ENCODE measurements around the gene ZNF804A. TPM values are rescaled to one million over a fixed set of nuclear protein-coding genes. Genes with fewer than 3 reads are reported as not detected.

Gene ZNF804A
- total and polyA plus RNA-seq, 2 of the 4 experiments (the other 2 are of a cell fraction), result 2.2 to 2.7 TPM

- no peak overlapping the region for H2AK5ac ChIP-seq (ENCODE audit: low read depth, low read length)
- H3K9ac ChIP-seq (ENCODE audit: low read depth, low read length), result no peak overlapping the region
- no peak overlapping the region for H2BK5ac ChIP-seq (ENCODE audit: low read depth, low read length, poor library complexity, severe bottlenecking)
- no peak overlapping the region for H3K27ac ChIP-seq (ENCODE audit: insufficient read depth, low read length)
- no peaks in the 10 kb centered on the region for H4K20me1 ChIP-seq (ENCODE audit: insufficient read depth, low read length)
- no peaks in the 10 kb centered on the region for H3K4me1 ChIP-seq (ENCODE audit: control insufficient read depth, insufficient read depth, low read length)
- no peak overlapping the region for H2BK15ac ChIP-seq (ENCODE audit: low read depth, low read length)
- no peak overlapping the region for H3K14ac ChIP-seq (replicated peaks; ENCODE audit: low read depth, low read length)
- ChIA-PET CTCF (no interaction called here), POLR2A (ENCODE audit: unreplicated experiment) (no interaction called here)
- no peak overlapping the region for H3K4me2 ChIP-seq (ENCODE audit: low read depth, low read length)
- no peaks in the 10 kb centered on the region for H3K9me1 ChIP-seq (ENCODE audit: insufficient read depth, low read length)
- no peak overlapping the region for H3K56ac ChIP-seq (ENCODE audit: extremely low read depth, insufficient read depth, low read length)
- ATAC-seq (ENCODE audit: low read depth), result no peak
- no peak overlapping the region for H3K4me3 ChIP-seq (ENCODE audit: insufficient read depth, low read depth, low read length)
- H4K5ac ChIP-seq (ENCODE audit: low read depth, low read length), result no peak overlapping the region
- no TSS peak for BruUV-seq (replicated peaks)
- H4K8ac ChIP-seq (ENCODE audit: low read depth in 2 of 2, low read length in 2 of 2), result no peak overlapping the region
- H2BK20ac ChIP-seq (ENCODE audit: low read depth, low read length), result no peak overlapping the region
- no peak overlapping the region for H4K91ac ChIP-seq (ENCODE audit: insufficient read depth, low read depth, low read length)
- no peaks in the 10 kb centered on the region for H3K9me3 ChIP-seq (ENCODE audit: control insufficient read depth, insufficient read depth, low read length)
- H2AFZ ChIP-seq (replicated peaks; ENCODE audit: low read length, poor library complexity), result no peak overlapping the region
- no peak overlapping the region for H2AK9ac ChIP-seq (replicated peaks; ENCODE audit: low read depth, low read length, poor library complexity)
- TF ChIP-seq SMC3 (IDR thresholded peaks at IDR 0.05; ENCODE audit: low read depth, low read length), result no peak
- TF ChIP-seq ELK1 (IDR thresholded peaks at IDR 0.05; ENCODE audit: borderline replicate concordance, low read depth, low read length), result no peak
- TF ChIP-seq CHD1 (IDR thresholded peaks at IDR 0.05; ENCODE audit: low read depth, low read length), result no peak
- no peak for TF ChIP-seq NFE2L2 (IDR thresholded peaks at IDR 0.05; ENCODE audit: low read depth, low read length)
- no peak for TF ChIP-seq MAFK (IDR thresholded peaks at IDR 0.05; ENCODE audit: low read depth, low read length)
- TF ChIP-seq BHLHE40 (IDR thresholded peaks at IDR 0.05; ENCODE audit: low read depth, low read length), result no peak
- no peak for TF ChIP-seq CTCF (conservative IDR thresholded peaks at IDR 0.05; ENCODE audit: low read depth, low read length)
- TF ChIP-seq POLR2A (IDR thresholded peaks at IDR 0.05; ENCODE audit: low read depth, low read length), result no peak
- no peak for TF ChIP-seq MAZ (IDR thresholded peaks at IDR 0.05; ENCODE audit: borderline replicate concordance, low read depth, low read length)
- TF ChIP-seq CEBPB (IDR thresholded peaks at IDR 0.05; ENCODE audit: low read depth, low read length), result no peak
- TF ChIP-seq USF2 (IDR thresholded peaks at IDR 0.05; ENCODE audit: low read depth, low read length), result no peak
- TF ChIP-seq FOS (IDR thresholded peaks at IDR 0.05; ENCODE audit: low read depth, low read length), result no peak
- TF ChIP-seq RCOR1 (IDR thresholded peaks at IDR 0.05; ENCODE audit: insufficient replicate concordance, low read length), result no peak
- TF ChIP-seq MXI1 (IDR thresholded peaks at IDR 0.05; ENCODE audit: borderline replicate concordance, low read depth, low read length), result no peak
- no peak for TF ChIP-seq RFX5 (IDR thresholded peaks at IDR 0.05; ENCODE audit: low read depth, low read length)
- TF ChIP-seq RAD21 (IDR thresholded peaks at IDR 0.05; ENCODE audit: low read length), result no peak
- H3K27me3 ChIP-seq (ENCODE audit: control insufficient read depth, insufficient read depth, low read length), result no peaks in the 10 kb centered on the region
- H2BK120ac ChIP-seq (ENCODE audit: low read depth, low read length), result no peak overlapping the region
- no peak overlapping the region for H3K4ac ChIP-seq (ENCODE audit: low read depth, low read length)
- H3K36me3 ChIP-seq (ENCODE audit: control insufficient read depth, insufficient read depth, low read length), result no peaks in the 10 kb centered on the region
- intact Hi-C loops (cut with micrococcal nuclease) (no loop called here), dilution Hi-C loops (cut with HindIII; ENCODE audit: low sequenced_read_pairs, unreplicated experiment) (no loop called here), in situ Hi-C loops (cut with MboI; ENCODE audit: low sequenced_read_pairs) (no loop called here)
- no peaks in the 10 kb centered on the region for H3K79me1 ChIP-seq (ENCODE audit: low read depth in 1 of 2, low read length in 2 of 2)
- no peak for DNase-seq
- no peak overlapping the region for H3K18ac ChIP-seq (ENCODE audit: low read depth, low read length)
- H3K23ac ChIP-seq (ENCODE audit: low read depth, low read length), result no peak overlapping the region
Observed at GRCh38 chr2:184835398-184835715, 237.0 kb downstream of the ZNF804A start.
